Kidney tubule cell (primary cell): ENCODE results near the gene BST1.

ENCODE experiments used
- DNase-seq: peaks from one replicate; pipeline ENCODE4 v3.0.0-alpha.2; 2018; ENCODE audit warnings: low spot score

Gene BST1

GRCh38 chr4:15676039-15676438 lies 26.8 kb upstream of the BST1 start:
- no peak for DNase-seq

- no peak for DNase-seq
Measured at GRCh38 chr4:15676899-15677298, 26.0 kb upstream of the BST1 start.

DNA sequence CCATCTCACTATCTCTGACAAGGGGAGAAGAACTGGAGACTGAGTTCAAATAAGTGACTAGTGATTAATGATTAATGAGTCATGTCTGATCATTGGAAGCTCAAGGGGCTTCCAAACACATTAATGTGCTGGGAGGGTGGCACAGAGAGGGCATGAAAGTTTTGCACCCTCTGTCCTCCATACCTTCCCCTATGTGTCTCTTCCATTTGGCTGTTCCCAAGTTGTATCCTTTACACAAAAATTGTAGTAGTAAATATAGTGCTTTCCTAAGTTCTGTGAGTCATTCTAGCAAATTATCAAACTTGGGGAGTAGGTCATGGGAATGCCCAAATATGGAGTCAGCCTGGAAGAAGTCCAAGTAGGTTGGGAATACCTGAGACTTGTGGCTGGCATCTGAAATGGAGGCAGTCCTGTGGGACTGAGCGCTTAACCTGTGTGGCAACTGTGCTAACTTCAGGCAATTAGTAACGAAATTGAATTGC lies 25.3 kb upstream of the BST1 start:
- DNase-seq: peak; percentile 99

- DNase-seq: peak; percentile 12
Measured at GRCh38 chr4:15681067-15681371, 21.8 kb upstream of the BST1 start.

DNA sequence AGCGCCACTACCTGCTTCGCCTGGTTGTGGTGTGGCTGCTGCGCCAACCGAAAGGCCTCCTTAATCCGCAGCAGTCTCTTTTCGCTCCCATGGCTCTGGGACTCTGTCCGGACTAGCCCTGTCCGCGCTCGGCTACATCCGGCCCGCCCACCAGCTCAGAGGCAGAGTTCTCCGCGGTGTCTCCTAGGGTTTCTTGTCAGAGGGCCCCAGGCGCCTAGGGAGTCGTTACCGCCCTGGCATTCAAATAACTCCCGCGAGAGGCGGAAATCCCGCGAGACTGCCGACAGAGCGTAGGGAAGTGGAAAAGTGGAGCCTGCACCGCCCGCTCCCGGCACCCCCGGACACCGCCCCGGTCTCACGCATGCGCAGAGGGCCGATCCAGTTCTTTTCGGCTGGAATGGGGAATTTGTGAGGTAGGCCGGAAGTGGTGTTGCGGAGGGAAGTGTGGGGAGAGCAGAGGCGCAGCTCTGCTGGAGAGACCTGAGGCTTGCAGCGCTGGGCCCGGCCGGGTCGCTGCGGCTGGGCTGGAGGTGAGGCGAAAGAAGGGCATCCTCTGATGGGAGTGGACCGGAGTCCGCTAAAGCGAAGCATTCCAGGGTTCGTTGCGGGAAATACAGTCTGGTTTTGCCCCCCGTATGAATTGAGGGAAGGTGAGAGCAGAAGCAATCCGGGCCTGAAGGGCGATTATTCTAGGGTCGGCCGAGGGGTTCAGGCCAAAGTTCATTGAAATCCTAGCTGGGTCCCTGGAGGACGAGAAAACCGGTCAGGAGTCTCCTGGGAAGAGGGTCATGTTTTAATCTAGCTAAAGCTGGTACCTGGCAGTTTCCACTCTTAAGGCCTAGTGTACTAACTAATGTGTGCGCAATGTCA lies 21.3 kb upstream of the BST1 start, which contains the start of gene FAM200B:
Gene FAM200B, plus strand, starts transcription at position 456 of the 870 bp plus-strand sequence. CDS start 5,151 bp downstream, outside the sequence.
- DNase-seq: peak; percentile 99

GRCh38 chr4:15682242-15683142 lies 20.4 kb upstream of the BST1 start:
- peak; percentile 13 for DNase-seq

GRCh38 chr4:15683143-15683495 lies 19.7 kb upstream of the BST1 start:
- DNase-seq: no peak

DNA sequence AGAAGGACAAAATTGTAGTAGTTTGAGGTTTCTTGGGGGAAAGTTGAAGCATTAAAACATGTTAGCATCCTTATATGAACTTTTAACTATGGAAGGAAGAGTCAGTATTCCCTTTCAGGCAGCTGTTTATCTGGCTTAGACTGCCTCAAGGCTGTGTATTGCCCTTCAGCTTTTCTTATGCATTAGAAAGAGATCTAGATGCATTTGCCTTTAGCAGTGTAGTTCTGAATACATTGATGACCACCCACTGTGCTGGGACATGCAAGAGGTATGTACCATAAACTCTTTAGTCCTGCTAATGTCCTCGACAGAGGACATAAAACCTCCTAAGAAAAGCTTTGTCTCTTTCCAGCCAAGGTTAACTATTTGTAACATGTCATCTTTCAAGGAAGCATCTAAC lies 18.4 kb upstream of the BST1 start:
- DNase-seq: no peak

GRCh38 chr4:15688051-15688450 lies 14.8 kb upstream of the BST1 start:
- DNase-seq: no peak

- peak; percentile 36 for DNase-seq
Measured at GRCh38 chr4:15689540-15689939, 13.3 kb upstream of the BST1 start.

- DNase-seq: peak; percentile 91
Measured at GRCh38 chr4:15690020-15690809, 12.7 kb upstream of the BST1 start.

DNA sequence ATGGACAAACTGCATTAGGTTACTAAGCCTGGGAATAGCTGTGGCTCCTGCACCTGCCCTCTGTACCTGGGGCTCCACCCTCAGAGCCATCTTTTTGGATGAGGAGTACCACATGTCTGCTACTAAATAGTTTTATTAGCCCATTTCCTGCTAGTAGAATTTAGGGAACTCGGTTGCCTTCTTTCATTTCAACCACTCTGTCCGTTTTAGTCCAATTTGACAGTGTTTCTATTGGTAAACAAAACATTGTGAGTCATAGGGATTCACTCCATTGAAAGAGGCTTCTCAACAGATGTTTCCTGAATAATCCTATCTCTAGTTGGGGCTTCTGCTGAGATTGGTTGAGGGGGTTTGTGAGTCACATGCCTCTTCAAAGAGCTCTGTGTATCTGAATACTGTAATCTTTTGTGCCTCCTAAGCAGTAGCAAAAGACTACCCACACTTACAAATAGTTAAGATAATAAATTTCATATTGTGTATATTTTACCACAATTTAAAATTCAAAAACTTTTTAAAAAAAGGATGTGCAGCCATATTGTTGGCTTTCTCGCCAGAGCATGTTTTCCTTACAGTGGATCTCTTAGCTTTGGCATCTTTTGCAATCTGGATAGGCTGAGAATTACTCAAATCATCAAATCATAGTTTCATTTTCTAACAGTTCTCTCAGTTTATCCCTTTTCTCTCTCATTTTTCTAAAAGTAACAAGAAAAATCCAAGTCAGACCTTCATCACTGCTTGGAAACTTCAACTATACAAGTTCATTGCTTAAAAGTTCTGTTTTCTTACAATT lies 11.3 kb upstream of the BST1 start:
- peak; percentile 37 for DNase-seq

DNA sequence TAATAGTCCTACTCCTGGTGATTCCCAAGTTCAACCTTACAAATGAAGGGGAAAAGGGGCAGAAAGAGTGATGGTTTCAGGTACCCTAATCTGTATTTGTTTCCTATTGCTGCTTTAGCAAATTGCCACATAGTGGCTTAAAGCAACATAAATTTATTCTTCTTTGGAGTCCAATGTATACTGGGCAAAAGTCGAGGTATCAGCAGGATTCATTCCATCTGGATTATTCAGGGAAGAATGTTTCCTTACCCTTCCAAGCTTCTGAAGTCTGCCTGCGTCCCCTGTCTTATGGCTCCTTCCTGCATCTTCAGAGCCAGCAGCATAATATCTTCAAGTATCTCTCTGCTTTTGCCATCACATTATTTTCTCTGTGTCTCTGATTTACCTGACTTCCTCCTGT lies 10.3 kb upstream of the BST1 start:
- no peak for DNase-seq

GRCh38 chr4:15694431-15694830 lies 8.4 kb upstream of the BST1 start:
- no peak for DNase-seq

DNA sequence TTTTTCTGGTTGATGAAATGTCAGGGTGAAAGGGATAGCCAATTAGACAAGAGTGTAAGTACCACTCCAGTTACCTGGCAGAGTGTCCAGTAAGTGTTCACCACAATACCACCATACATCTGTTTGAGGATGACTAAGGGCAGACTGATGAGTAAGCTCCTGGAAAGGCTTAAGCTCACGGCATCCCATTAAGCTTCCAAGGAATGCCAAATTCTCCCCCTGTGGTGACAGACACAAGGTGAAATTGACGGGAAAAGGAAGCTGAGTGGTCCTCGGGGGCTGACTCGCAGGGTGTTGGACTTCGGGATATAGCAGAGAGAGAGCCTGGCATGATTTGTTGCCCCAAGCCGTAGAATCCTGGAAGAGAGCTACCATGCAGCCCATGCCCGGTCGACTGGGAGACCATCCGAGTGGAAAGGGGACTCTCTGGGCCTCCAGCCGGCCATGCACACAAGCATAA lies 7.6 kb upstream of the BST1 start:
- DNase-seq: peak; percentile 99

GRCh38 chr4:15695729-15696128 lies 7.1 kb upstream of the BST1 start:
- DNase-seq: no peak

DNA sequence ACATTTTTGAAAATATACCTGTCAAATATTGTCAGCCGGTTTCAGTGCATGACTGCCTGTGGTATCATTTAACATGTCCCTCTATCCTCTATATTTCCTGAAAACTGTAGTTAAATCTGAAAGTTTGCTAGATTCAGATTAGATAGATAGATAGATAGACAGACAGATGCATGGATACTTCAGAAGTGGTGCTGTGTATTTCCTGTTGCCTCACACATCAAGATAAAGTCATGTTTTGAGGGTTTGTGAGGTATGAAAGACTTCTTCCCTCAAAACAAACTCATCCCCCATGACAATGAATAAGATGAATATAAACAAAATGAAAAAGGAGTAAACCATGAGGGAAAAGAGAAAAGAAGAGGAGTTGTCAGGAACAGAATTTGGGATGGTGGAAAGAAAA lies 6.0 kb upstream of the BST1 start:
- DNase-seq: no peak

DNA sequence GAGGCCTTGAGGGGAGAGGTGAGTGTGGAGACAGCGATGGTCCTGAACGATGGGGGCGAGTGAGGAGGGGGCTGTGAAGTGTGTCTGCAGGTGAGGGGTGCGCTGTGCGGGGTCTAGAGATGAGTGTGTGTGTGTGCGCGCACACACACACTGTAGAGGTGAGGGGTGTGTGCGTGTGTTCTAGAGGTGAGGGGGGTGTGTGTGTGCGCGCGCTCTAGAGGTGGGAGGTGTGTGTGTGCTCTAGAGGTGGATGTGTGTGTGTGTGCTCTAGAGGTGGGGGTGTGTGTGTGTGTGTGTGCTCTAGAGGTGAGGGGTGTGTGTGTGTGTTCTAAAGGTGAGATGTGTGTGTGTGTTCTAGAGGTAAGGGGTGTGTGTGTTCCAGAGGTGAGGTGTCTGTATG lies 574 bp downstream of the BST1 start:
- DNase-seq: no peak

- DNase-seq: no peak
Measured at GRCh38 chr4:15704129-15704528, 1.3 kb downstream of the BST1 start.

- no peak for DNase-seq
Measured at GRCh38 chr4:15706646-15707362, 3.9 kb downstream of the BST1 start.

DNA sequence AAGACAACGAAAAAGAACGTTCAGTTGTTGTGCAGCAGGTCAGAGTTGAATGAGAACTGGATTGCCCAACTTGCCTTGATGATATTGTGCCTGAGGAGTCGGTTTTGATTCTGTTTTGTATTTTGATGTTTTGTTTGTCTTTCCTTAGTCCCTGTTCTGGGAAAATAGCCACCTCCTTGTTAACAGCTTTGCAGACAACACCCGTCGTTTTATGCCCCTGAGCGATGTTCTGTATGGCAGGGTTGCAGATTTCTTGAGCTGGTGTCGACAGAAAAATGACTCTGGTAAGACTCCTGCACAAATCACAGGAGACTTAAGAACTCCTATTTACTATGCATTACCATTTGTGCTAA lies 4.5 kb downstream of the BST1 start:
- DNase-seq: no peak
